K562 (cell line): Measurements from ENCODE around the gene UBE2U. TPM values are rescaled to one million over a fixed set of nuclear protein-coding genes. Genes with fewer than 3 reads are reported as not detected.
A peak's percentile ranks its signal among the peaks of the same experiment; 100 is the strongest.

Experiments used
- ATAC-seq: fragments of 200-7000 bp; cut with Tn5 transposase; 3 replicates; pipeline ENCODE4 v1.9.1; 2020; ENCODE audit warnings: moderate library complexity
- BruUV-seq: library from RNA; stranded (reverse); fragments of 400-500 nt; replicated peaks from 2 replicates; lab custom pipeline; 2021; lab: Mats Ljungman, UMichigan
- CTCF ChIA-PET: fragments of 300-600 bp; formaldehyde crosslinking; extraction: SDS; loops from one replicate; lab custom pipeline; 2021; ENCODE audit warnings: low intra/inter-chr PET ratio; lab: Yijun Ruan, JAX
- POLR2A ChIA-PET: fragments of 300-600, 350-650 bp; sonication (Branson Sonifier 250); formaldehyde crosslinking; extraction: SDS; loops from one replicate; lab custom pipeline; 2021; ENCODE audit warnings: antibody characterized with exemption, inconsistent platforms; lab: Yijun Ruan, JAX
- DNase-seq, 4 experiments: peaks; one replicate each; pipeline versions ENCODE4 v3.0.0 to v3.0.0-alpha.2; 2011 to 2018; ENCODE audit warnings: low spot score in 3 of 4, mixed read lengths in 3 of 4; ENCODE audit errors: extremely low read depth in 1 of 4
- FAIRE-seq: peaks from 2 replicates; lab custom pipeline; 2011; peaks lifted over from hg19 to GRCh38; lab: Jason Lieb, UNC
- H2AFZ ChIP-seq: 2 replicates; pipeline ENCODE4 v1.6.0; 2011; ENCODE audit warnings: low read depth, low read length, control low read depth, inconsistent platforms
- H3K27ac ChIP-seq: fragments of 200-600 bp; 3 replicates; pipeline ENCODE4 v1.8.0; 2011; ENCODE audit warnings: low read depth, mild to moderate bottlenecking, control low read depth, inconsistent platforms, low read length, moderate library complexity, mixed read lengths; ENCODE audit errors: extremely low read depth
- H3K27me3 ChIP-seq, 2 experiments: fragments of 300-600 bp in 1 of 2; 2 replicates in 1 of 2; 3 replicates in 1 of 2; pipeline versions ENCODE4 v1.6.0 to v1.8.0; 2011; ENCODE audit warnings: inconsistent platforms in 2 of 2, low read length in 2 of 2, mild to moderate bottlenecking in 1 of 2, mixed read lengths in 1 of 2, moderate library complexity in 1 of 2; ENCODE audit not compliant: control insufficient read depth in 2 of 2, insufficient read depth in 2 of 2
- H3K36me3 ChIP-seq: fragments of 300-600 bp; 3 replicates; pipeline ENCODE4 v1.8.0; 2011; ENCODE audit warnings: mild to moderate bottlenecking, low read length, inconsistent platforms; ENCODE audit not compliant: control insufficient read depth, insufficient read depth
- H3K4me1 ChIP-seq, 2 experiments: fragments of 200-600 bp in 1 of 2; replicated peaks in 1 of 2; 2 replicates in 1 of 2; 3 replicates in 1 of 2; pipeline versions ENCODE4 v1.5.1 to v1.8.0; 2011; ENCODE audit warnings: inconsistent platforms in 2 of 2, low read length in 2 of 2, mild to moderate bottlenecking in 1 of 2, mixed read lengths in 1 of 2, moderate library complexity in 1 of 2; ENCODE audit not compliant: control insufficient read depth in 2 of 2, insufficient read depth in 2 of 2
- H3K4me2 ChIP-seq: 2 replicates; pipeline ENCODE4 v1.6.1; 2011; ENCODE audit warnings: low read length, control low read depth, inconsistent platforms, mixed read lengths; ENCODE audit not compliant: insufficient read depth
- H3K4me3 ChIP-seq: fragments of 200-600 bp; sonication (generic), shearing (Covaris generic); 2 replicates; pipeline ENCODE4 v1.5.1; 2016; ENCODE audit warnings: control low read depth, inconsistent platforms
- H3K79me2 ChIP-seq: fragments of 200-600 bp; 3 replicates; pipeline ENCODE4 v1.8.0; 2011; ENCODE audit warnings: low read length, inconsistent platforms; ENCODE audit not compliant: control insufficient read depth, insufficient read depth
- H3K9ac ChIP-seq, 2 experiments: 2 replicates each; pipeline versions ENCODE4 v1.6.0 to v1.6.1; 2011; ENCODE audit warnings: low read depth in 2 of 2, low read length in 2 of 2, control low read depth in 1 of 2, inconsistent platforms in 1 of 2, mild to moderate bottlenecking in 1 of 2, mixed read lengths in 1 of 2; ENCODE audit not compliant: insufficient read depth in 1 of 2
- H3K9me1 ChIP-seq: one replicate; pipeline ENCODE4 v1.6.0; 2011; ENCODE audit warnings: inconsistent platforms, mild to moderate bottlenecking, low read length, moderate library complexity; ENCODE audit not compliant: control insufficient read depth, insufficient read depth
- H3K9me3 ChIP-seq: replicated peaks from 2 replicates; pipeline ENCODE4 v1.5.1; 2011; ENCODE audit warnings: low read depth, low read length, inconsistent platforms; ENCODE audit not compliant: control insufficient read depth, insufficient read depth
- H4K20me1 ChIP-seq: replicated peaks from 2 replicates; pipeline ENCODE4 v1.6.1; 2011; ENCODE audit warnings: low read length, inconsistent platforms, mixed read lengths; ENCODE audit not compliant: control insufficient read depth, insufficient read depth
- ARID3A ChIP-seq: IDR thresholded peaks from 2 replicates; pipeline ENCODE4 v1.6.1; 2012; ENCODE audit warnings: low read depth, low read length, improper control_type of control experiment, borderline replicate concordance
- C11orf30 ChIP-seq: fragments of 450-650 bp; IDR thresholded peaks from 2 replicates; pipeline ENCODE4 v1.6.1; 2016; ENCODE audit warnings: low read depth, mild to moderate bottlenecking
- DNMT1 ChIP-seq: fragments of 450-650 bp; IDR thresholded peaks from 2 replicates; pipeline ENCODE4 v1.6.1; 2016; ENCODE audit warnings: antibody characterized with exemption, mild to moderate bottlenecking
- E2F3 ChIP-seq: fragments of 250-450 bp; sonication (Bioruptor Pico); IDR thresholded peaks from 2 replicates; pipeline ENCODE4 v1.4.0; 2020; ENCODE audit warnings: mild to moderate bottlenecking
- ETS2 ChIP-seq: IDR thresholded peaks from 2 replicates; pipeline ENCODE4 v1.6.1; 2016; ENCODE audit warnings: borderline replicate concordance, missing genetic modification characterization, mild to moderate bottlenecking, moderate library complexity, missing compliant biosample characterization; ENCODE audit not compliant: poor library complexity, severe bottlenecking
- HMG20B ChIP-seq: fragments of 250-450 bp; sonication (Bioruptor Pico); IDR thresholded peaks from 2 replicates; pipeline ENCODE4 v1.5.0; 2021; ENCODE audit warnings: mild to moderate bottlenecking
- HOXB6 ChIP-seq: fragments of 250-450 bp; sonication (Bioruptor Pico); IDR thresholded peaks from 2 replicates; pipeline ENCODE4 v1.5.1; 2022; ENCODE audit warnings: mild to moderate bottlenecking, borderline replicate concordance
- MAFK ChIP-seq: IDR thresholded peaks from 2 replicates; pipeline ENCODE4 v1.6.1; 2011; ENCODE audit warnings: low read length, improper control_type of control experiment
- MTA3 ChIP-seq: fragments of 450-650 bp; formaldehyde crosslinking; IDR thresholded peaks from 2 replicates; pipeline ENCODE4 v1.6.1; 2017; ENCODE audit warnings: mild to moderate bottlenecking, borderline replicate concordance
- MXD1 ChIP-seq: fragments of 250-450 bp; sonication (Bioruptor Pico); IDR thresholded peaks from 2 replicates; pipeline ENCODE4 v1.8.0; 2021; ENCODE audit warnings: borderline replicate concordance, mild to moderate bottlenecking, moderate library complexity; ENCODE audit not compliant: poor library complexity, severe bottlenecking
- TEAD1 ChIP-seq, 2 experiments: fragments of 450-650 bp in 1 of 2; sonication (generic) in 1 of 2; formaldehyde crosslinking; IDR thresholded peaks; 2 replicates each; pipeline versions ENCODE4 v1.4.0 to v1.8.0; 2020 to 2022; ENCODE audit warnings: mild to moderate bottlenecking in 2 of 2, missing genetic modification reagents in 1 of 2
- ZBTB8A ChIP-seq: fragments of 450-650 bp; IDR thresholded peaks from 2 replicates; pipeline ENCODE4 v1.6.1; 2018; ENCODE audit warnings: mild to moderate bottlenecking, moderate library complexity; ENCODE audit not compliant: partially characterized antibody
- ZNF146 ChIP-seq: IDR thresholded peaks from one replicate; pipeline ENCODE4 v1.6.1; 2018; ENCODE audit warnings: missing compliant biosample characterization; ENCODE audit not compliant: unreplicated experiment
- ZNF165 ChIP-seq: fragments of 250-450 bp; sonication (Bioruptor Pico); IDR thresholded peaks from 2 replicates; pipeline ENCODE4 v1.4.0; 2020; ENCODE audit warnings: borderline replicate concordance
- ZNF584 ChIP-seq: fragments of 200-800 bp; sonication (Bioruptor generic); IDR thresholded peaks from 2 replicates; pipeline ENCODE4 v1.6.1; 2016; ENCODE audit warnings: low read depth, mild to moderate bottlenecking, missing genetic modification characterization, missing compliant biosample characterization
- WGBS: fragments of 100-300 bp; shearing (Covaris generic); methylation state at CpG from one replicate; pipeline ENCODE4 v1.1.6; 2016; ENCODE audit warnings: low coverage, mixed read lengths; ENCODE audit not compliant: insufficient coverage; ENCODE audit errors: missing lambda C conversion rate; 5-methylcytosine and 5-hydroxymethylcytosine counted together
- in situ Hi-C: fragments of 300-500 bp; cut with MboI; formaldehyde crosslinking; loops from 4 replicates; pipeline ENCODE4 v1.15.0; 2018; ENCODE audit warnings: inconsistent platforms, mixed read lengths
- intact Hi-C: fragments of 100-400 bp; cut with micrococcal nuclease; formaldehyde crosslinking; loops from 2 replicates; pipeline ENCODE4 v1.14.2; 2022
- polyA plus RNA-seq, 8 experiments: library from polyadenylated mRNA; depleted of rRNA in 4 of 8; stranded (reverse) in 5 of 8; unstranded in 3 of 8; fragments of >200 nt; fragmentation: Nextera tagmentation in 2 of 8; fragmentation: Illumina TruSeq in 1 of 8; extraction: Ambion mirVana in 2 of 8; extraction: Trizol in 1 of 8; gene quantifications; 2 replicates each; pipeline versions ENCODE4 v1.2.1 to v1.2.3, GENCODE V29; 2011 to 2014; ENCODE audit warnings: inconsistent platforms in 1 of 8, missing spikeins in 1 of 8
- total RNA-seq, 7 experiments: library from RNA; depleted of rRNA in 6 of 7; stranded (reverse); fragments of >200 nt in 6 of 7; fragmentation: Illumina TruSeq in 2 of 7; extraction: Trizol in 2 of 7; gene quantifications; 2 replicates each; pipeline versions ENCODE4 v1.2.1 to v1.2.3, GENCODE V29; 2011 to 2021; ENCODE audit warnings: low replicate concordance in 1 of 7

Gene UBE2U
- total and polyA plus RNA-seq, 9 of the 15 experiments (the other 6 are each of a cell fraction or from before 2014, with no cell fraction given): not detected

GRCh38 chr1:64200064-64200463 is 3.4 kb upstream of the UBE2U start:
- no peaks in the 10 kb centered on the region for H3K79me2 ChIP-seq
- H3K9me3 ChIP-seq: no peaks in the 10 kb centered on the region
- no peak overlapping the region for H3K27ac ChIP-seq
- H2AFZ ChIP-seq: no peak overlapping the region
- in situ Hi-C loops (no loop called here), intact Hi-C loops (no loop called here)
- no peaks in the 10 kb centered on the region for H3K36me3 ChIP-seq
- H4K20me1 ChIP-seq: no peaks in the 10 kb centered on the region
- DNase-seq (no peak), FAIRE-seq (no peak), ATAC-seq (no peak)
- H3K4me1 ChIP-seq: peaks cover 0 to 4% of the 10 kb centered on the region in 2 experiments; a peak in 1 of 5 replicates
- peaks cover 0 to 14% of the 10 kb centered on the region in 2 experiments; a peak in 2 of 5 replicates for H3K27me3 ChIP-seq
- H3K4me2 ChIP-seq: no peak overlapping the region
- WGBS: 25% methylated on average over 1 of the region's 1 CpG
- no peak overlapping the region for H3K4me3 ChIP-seq
- H3K9me1 ChIP-seq: no peaks in the 10 kb centered on the region
- ChIA-PET CTCF (no interaction called here), POLR2A (no interaction called here)
- H3K9ac ChIP-seq: no peak overlapping the region
- BruUV-seq: no TSS peak
- TF ChIP-seq MAFK (0 out of 2 replicates have a peak, but pooled peaks have one; percentile 9), DNMT1 (no peak), C11orf30 (peak; percentile 9; the same call in 1 of the 2 replicates), ZBTB8A (no peak), HOXB6 (no peak)

GRCh38 chr1:64209221-64209620 is 5.8 kb downstream of the UBE2U start:
- Histone ChIP-seq H3K9me1 (no peaks in the 10 kb centered on the region), H4K20me1 (no peaks in the 10 kb centered on the region), H3K4me2 (no peak overlapping the region), H3K27me3 (no peaks in the 10 kb centered on the region), H3K9ac (no peak overlapping the region), H3K79me2 (no peaks in the 10 kb centered on the region), H3K36me3 (no peaks in the 10 kb centered on the region), H3K27ac (no peak overlapping the region), H3K9me3 (no peaks in the 10 kb centered on the region), H2AFZ (no peak overlapping the region), H3K4me3 (no peak overlapping the region), H3K4me1 (no peaks in the 10 kb centered on the region)
- intact Hi-C loops: no loop called here
- DNase-seq (no peak), FAIRE-seq (no peak), ATAC-seq (no peak)
- in situ Hi-C loops: no loop called here
- WGBS: 0% methylated on average over 2 of the region's 2 CpGs
- TF ChIP-seq MXD1 (CRISPR knock-in tag) (no peak), ZNF146 (no peak), E2F3 (CRISPR knock-in tag) (no peak), ZNF584 (no peak), TEAD1 (CRISPR knock-in tag; IDR thresholded peaks at IDR 0.05) (no peak), MTA3 (no peak), ETS2 (tag) (no peak), ZNF165 (CRISPR knock-in tag) (no peak), ARID3A (no peak), HMG20B (CRISPR knock-in tag) (no peak)
- ChIA-PET CTCF (no interaction called here), POLR2A (no interaction called here)
- no TSS peak for BruUV-seq
